Measurements from ENCODE around the gene WNT5B. TPM values are rescaled to one million over a fixed set of nuclear protein-coding genes. Genes with fewer than 3 reads are reported as not detected.
A peak's percentile ranks its signal among the peaks of the same experiment; 100 is the strongest.

WNT5B gene
- total and polyA plus RNA-seq, 2 donors (not counting 3 experiments of a cell fraction or from before 2014, with no cell fraction given): not detected

DNA sequence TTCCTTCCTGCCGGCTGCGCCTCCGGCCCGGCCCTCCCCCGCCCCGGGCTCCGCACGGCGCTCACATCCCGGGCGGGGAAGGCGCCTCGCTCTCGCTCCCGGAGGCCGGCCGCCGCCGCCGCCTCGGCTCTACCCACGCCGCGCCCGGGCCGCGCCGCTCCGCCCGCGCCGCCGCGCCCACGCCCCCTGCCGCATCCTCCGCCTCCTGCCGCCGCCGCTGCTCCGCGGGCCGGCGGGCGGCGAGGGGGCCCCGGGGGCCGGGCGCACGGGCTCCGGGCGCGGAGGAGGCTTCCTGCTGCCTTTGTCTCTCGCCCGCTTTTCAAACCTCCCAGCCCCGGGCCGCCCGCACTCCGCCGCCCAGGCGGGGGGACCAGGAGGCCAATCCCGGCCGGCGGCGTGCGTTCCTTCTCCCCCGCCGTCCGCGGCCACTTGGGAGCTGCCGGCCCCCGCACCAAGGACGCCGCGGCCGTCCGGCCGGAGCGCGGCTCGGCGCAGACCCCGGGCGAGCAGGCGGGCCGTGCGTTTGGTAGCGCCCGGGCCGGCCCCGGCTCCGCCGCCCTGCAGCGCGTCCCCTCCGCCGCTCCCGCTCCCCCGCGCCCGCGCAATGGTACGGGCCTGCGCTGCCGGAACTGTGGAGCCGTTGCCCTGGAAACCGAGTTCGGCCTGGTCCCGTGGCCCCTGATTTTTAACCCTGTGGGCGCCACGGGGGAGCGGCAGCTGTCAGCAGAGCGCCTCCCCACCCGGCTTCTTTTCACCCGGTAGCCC is 34.6 kb upstream of the WNT5B start, which contains the start of gene FBXL14:
FBXL14 (minus strand) TSS at position 321 of the 765 bp plus-strand sequence. CDS start 515 bp downstream, outside the sequence.
- Histone ChIP-seq H3K36me3 (ENCODE audit: control insufficient read depth in 2 of 2, extremely low read depth in 1 of 2, insufficient read depth in 2 of 2, low read length in 2 of 2) (no peaks in the 10 kb centered on the region), H3K27me3 (ENCODE audit: control insufficient read depth in 2 of 2, insufficient read depth in 2 of 2, low read length in 2 of 2) (no peaks in the 10 kb centered on the region), H4K20me1 (replicated peaks; ENCODE audit: control insufficient read depth, extremely low read depth, insufficient read depth, low read length) (peaks cover 2% of the 10 kb centered on the region), H3K4me2 (ENCODE audit: insufficient read depth, low read length) (peak within 1 kb of the TSS; percentile 99), H3K4me3 (replicated peaks in 1 of 3; ENCODE audit: insufficient read depth in 1 of 3, low read depth in 1 of 3, low read length in 3 of 3) (peak within 1 kb of the TSS; percentile 75 to 91 (median 77)), H2AFZ (ENCODE audit: low read depth, low read length) (peak within 1 kb of the TSS; percentile 96), H3K9me3 (replicated peaks; ENCODE audit: control insufficient read depth, insufficient read depth, low read length) (no peaks in the 10 kb centered on the region), H3K4me1 (ENCODE audit: control insufficient read depth, extremely low read depth, insufficient read depth, low read length) (peaks cover 40% of the 10 kb centered on the region), H3K9ac (replicated peaks; ENCODE audit: extremely low read depth, insufficient read depth, low read length) (peak within 1 kb of the TSS; percentile 70), H3K79me2 (ENCODE audit: control insufficient read depth, insufficient read depth, low read length) (peaks cover 17% of the 10 kb centered on the region), H3K9me1 (replicated peaks; ENCODE audit: control insufficient read depth, extremely low read depth, insufficient read depth, low read length) (no peaks in the 10 kb centered on the region), H3K27ac (ENCODE audit: insufficient read depth, low read depth, low read length) (peak within 1 kb of the TSS; percentile 71)
- peak; percentile 74 for DNase-seq (ENCODE audit: low read depth, low spot score)
- intact Hi-C loops (cut with micrococcal nuclease): loop anchor here (1.0 kb wide), 1 partner anchor 11 kb away; no protein-coding TSS in a partner anchor
- TF ChIP-seq JUN (IDR thresholded peaks at IDR 0.05; ENCODE audit: borderline replicate concordance, insufficient read depth, insufficient read length, low read depth) (no peak), GATA2 (IDR thresholded peaks at IDR 0.05; ENCODE audit: insufficient read depth, insufficient read length, low read depth, low read length) (no peak), EZH2 (IDR thresholded peaks at IDR 0.05; ENCODE audit: borderline replicate concordance, low read depth, low read length, severe bottlenecking) (no peak), POLR2AphosphoS5 (IDR thresholded peaks at IDR 0.05; ENCODE audit: insufficient read depth, low read depth, low read length) (peak; percentile 78), FOS (IDR thresholded peaks at IDR 0.05; ENCODE audit: borderline replicate concordance, insufficient read depth, low read length) (no peak), MYC (IDR thresholded peaks at IDR 0.05; ENCODE audit: low read depth, low read length) (no peak), MAX (IDR thresholded peaks at IDR 0.05; ENCODE audit: insufficient read depth, insufficient read length) (no peak), POLR2A (IDR thresholded peaks at IDR 0.05; ENCODE audit: low read depth, low read length) (peak; percentile 72)
- TF ChIP-seq, protein P1, sequence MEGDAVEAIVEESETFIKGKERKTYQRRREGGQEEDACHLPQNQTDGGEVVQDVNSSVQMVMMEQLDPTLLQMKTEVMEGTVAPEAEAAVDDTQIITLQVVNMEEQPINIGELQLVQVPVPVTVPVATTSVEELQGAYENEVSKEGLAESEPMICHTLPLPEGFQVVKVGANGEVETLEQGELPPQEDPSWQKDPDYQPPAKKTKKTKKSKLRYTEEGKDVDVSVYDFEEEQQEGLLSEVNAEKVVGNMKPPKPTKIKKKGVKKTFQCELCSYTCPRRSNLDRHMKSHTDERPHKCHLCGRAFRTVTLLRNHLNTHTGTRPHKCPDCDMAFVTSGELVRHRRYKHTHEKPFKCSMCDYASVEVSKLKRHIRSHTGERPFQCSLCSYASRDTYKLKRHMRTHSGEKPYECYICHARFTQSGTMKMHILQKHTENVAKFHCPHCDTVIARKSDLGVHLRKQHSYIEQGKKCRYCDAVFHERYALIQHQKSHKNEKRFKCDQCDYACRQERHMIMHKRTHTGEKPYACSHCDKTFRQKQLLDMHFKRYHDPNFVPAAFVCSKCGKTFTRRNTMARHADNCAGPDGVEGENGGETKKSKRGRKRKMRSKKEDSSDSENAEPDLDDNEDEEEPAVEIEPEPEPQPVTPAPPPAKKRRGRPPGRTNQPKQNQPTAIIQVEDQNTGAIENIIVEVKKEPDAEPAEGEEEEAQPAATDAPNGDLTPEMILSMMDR (IDR thresholded peaks at IDR 0.05; ENCODE audit: extremely low read depth in 1 of 2, insufficient read depth in 1 of 2, low read depth in 1 of 2, low read length in 2 of 2): no peak
- no TSS peak for BruUV-seq (replicated peaks)
- FAIRE-seq: peak; percentile 69
- ChIA-PET POLR2A (no interaction called here), CTCF (interaction anchor here (3.0 to 5.6 kb wide), 3 partner anchors 11 to 19 kb away, joined by 8 to 41 read pairs (median 33); no protein-coding TSS in a partner anchor)
- dilution Hi-C loops (cut with MboI; ENCODE audit: extremely low pct_ligation_motif_present, low sequenced_read_pairs): no loop called here
